Measurements from ENCODE around the gene COMMD10. TPM values are rescaled to one million over a fixed set of nuclear protein-coding genes. Genes with fewer than 3 reads are reported as not detected.

COMMD10 gene
- total RNA-seq, 1 donor from 2014 or later: 28.9 TPM

DNA sequence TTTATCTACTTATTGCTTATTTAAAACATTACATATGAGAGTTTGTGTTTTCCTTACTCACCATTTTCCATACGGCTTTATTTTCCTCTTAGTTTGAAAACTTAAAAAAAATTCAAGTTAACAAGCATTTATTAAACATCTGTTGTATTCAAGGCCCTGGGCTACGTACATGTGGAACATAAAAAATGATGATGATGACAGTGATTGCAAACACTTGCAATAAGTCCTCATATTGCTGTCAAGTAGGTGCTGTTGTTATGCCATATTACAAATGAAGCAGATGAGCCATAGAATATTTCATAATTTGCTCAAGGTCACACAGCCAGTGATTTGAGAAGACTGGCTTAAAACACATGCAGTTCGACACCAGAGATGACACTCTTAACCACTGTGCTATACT is 180.6 kb downstream of the COMMD10 start:
- H3K27ac ChIP-seq: no peak overlapping the region
- DNase-seq (no peak), ATAC-seq (no peak)
- TF ChIP-seq CTCF (IDR thresholded peaks at IDR 0.05): no peak
- no peaks in the 10 kb centered on the region for H3K9me3 ChIP-seq
- no peaks in the 10 kb centered on the region for H3K27me3 ChIP-seq
- no peak overlapping the region for H3K4me3 ChIP-seq
- H3K4me1 ChIP-seq: no peaks in the 10 kb centered on the region
- no peaks in the 10 kb centered on the region for H3K36me3 ChIP-seq
- intact Hi-C loops (cut with DNase I): no loop called here

DNA sequence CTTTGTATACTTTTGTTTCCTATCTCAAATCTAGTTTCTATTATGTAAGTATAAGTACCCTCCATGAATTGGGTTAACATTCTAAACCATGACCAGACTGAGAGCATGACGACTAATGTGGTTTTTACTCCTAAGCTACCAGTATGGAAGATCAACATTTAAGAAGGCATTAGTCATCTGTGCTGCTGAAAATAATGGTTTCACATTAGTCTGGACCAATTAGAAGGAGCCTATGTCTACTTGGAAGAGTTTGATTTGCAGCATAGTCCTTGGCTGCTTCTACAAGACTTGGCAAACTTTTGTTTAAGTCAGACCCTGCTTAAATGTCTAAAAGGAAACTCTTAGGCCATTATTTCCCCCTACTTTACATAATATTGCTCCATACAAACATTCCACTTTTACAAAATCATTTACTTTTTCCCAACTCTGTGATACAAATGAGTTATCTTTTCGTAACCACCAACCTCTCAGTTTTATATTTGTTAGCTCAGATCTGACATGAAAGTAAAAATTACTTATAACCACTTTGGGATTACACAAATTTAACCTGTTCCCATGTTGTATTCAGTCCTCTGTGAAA is 186.7 kb downstream of the COMMD10 start:
- no peak for TF ChIP-seq CTCF (IDR thresholded peaks at IDR 0.05)
- Histone ChIP-seq H3K9me3 (peaks cover under 1% of the 10 kb centered on the region), H3K4me3 (no peak overlapping the region), H3K4me1 (no peaks in the 10 kb centered on the region), H3K27ac (no peak overlapping the region), H3K36me3 (no peaks in the 10 kb centered on the region), H3K27me3 (no peaks in the 10 kb centered on the region)
- intact Hi-C loops (cut with DNase I): no loop called here
- ATAC-seq (no peak), DNase-seq (no peak)

DNA sequence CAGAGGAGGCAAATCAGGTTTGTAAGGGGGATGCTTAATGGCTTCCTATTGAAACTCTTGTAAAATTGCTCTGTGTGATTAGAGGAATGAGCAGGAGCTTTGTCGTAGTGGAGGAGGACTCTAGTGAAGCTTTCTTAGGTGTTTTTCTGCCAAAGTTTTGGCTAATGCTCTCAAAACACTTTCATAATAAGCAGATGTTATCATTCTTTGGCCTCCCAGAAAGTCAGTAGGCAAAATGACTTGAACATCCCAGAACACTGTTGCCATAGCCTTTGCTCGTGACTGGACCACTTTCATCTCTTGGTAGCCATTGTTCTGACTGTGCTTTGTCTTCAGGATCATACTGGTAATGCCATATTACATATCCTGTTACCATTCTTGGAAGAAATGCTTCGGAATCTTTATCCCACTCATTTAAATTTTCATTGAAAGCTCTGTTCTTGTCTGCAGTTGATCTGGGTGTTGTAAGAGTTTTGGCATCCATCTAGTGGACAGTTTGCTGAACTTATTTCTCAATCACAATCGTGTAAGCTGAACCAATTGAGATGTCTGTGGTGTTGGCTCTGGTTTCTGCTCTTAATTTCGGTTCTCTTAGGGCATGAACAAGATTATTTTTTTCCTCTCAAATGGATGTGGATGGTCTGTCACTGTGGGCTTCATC is 187.6 kb downstream of the COMMD10 start:
- TF ChIP-seq CTCF (IDR thresholded peaks at IDR 0.05): no peak
- Histone ChIP-seq H3K27me3 (no peaks in the 10 kb centered on the region), H3K4me1 (no peaks in the 10 kb centered on the region), H3K4me3 (no peak overlapping the region), H3K36me3 (no peaks in the 10 kb centered on the region), H3K27ac (no peak overlapping the region), H3K9me3 (peaks cover 7% of the 10 kb centered on the region)
- DNase-seq (no peak), ATAC-seq (no peak)
- intact Hi-C loops (cut with DNase I): no loop called here

DNA sequence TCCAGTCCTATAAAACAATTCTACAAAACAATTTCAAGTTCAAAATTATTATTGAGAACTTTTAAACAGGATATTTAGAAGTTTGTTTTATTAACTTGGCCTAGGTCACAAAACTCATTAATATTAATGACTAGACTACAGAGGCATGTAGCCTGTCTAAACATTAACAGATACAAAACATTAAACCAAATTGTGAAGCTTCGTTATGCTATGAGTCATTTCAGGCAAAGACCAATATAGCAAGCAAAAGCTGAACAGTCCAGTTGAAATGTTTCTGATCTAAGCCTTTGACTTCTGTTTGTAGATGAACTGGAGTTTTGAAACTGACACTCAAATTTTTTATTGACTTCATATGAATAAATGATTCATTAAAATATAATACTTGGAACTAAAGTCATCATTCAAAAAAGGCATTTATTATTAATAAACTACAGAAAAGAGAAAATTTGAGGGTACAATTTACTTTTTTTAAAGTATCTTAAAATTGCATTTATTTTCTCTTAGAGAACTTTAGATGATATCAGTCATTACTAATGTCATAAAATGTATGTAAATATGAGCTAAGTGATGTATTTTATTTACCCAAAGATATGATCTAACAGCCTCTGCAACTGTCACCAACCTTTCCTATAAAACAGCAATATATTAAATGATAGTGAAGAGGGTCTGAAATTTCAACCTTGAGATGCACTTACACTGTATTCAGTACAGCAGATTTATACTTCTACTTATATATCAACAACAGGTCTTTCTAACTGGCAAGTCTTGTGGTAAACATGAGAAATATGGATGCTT is 188.8 kb downstream of the COMMD10 start:
- TF ChIP-seq CTCF (IDR thresholded peaks at IDR 0.05): no peak
- DNase-seq (no peak), ATAC-seq (no peak)
- intact Hi-C loops (cut with DNase I): no loop called here
- H3K36me3 ChIP-seq: no peaks in the 10 kb centered on the region
- H3K4me3 ChIP-seq: no peak overlapping the region
- no peaks in the 10 kb centered on the region for H3K27me3 ChIP-seq
- no peaks in the 10 kb centered on the region for H3K4me1 ChIP-seq
- H3K27ac ChIP-seq: no peak overlapping the region
- peaks cover 8% of the 10 kb centered on the region for H3K9me3 ChIP-seq

DNA sequence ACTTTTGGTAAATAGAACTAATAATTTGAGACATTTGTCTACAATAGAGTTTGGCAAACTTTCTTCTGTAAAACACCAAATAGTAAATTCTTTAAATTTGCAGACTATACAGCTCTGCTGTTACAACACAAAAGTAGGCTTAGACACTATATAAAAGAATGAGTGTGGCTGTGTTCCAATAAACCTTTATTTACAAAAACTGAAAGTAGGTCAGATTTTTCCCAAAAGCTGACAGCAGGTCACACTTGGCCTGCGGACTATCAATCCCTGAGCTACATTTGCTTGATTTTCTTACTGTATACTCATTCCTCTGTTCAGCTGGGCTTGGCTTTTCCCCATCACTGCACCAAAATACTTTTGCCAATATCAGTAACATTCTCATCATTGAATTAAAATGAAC is 189.4 kb downstream of the COMMD10 start:
- TF ChIP-seq CTCF (IDR thresholded peaks at IDR 0.05): no peak
- H3K36me3 ChIP-seq: no peaks in the 10 kb centered on the region
- intact Hi-C loops (cut with DNase I): no loop called here
- H3K9me3 ChIP-seq: peaks cover 8% of the 10 kb centered on the region
- DNase-seq (no peak), ATAC-seq (no peak)
- H3K27me3 ChIP-seq: no peaks in the 10 kb centered on the region
- H3K4me1 ChIP-seq: no peaks in the 10 kb centered on the region
- no peak overlapping the region for H3K4me3 ChIP-seq
- H3K27ac ChIP-seq: no peak overlapping the region

Data from upper lobe of right lung (tissue), 1 donor.